ENCODE results near the gene LRP10.

Gene LRP10

DNA sequence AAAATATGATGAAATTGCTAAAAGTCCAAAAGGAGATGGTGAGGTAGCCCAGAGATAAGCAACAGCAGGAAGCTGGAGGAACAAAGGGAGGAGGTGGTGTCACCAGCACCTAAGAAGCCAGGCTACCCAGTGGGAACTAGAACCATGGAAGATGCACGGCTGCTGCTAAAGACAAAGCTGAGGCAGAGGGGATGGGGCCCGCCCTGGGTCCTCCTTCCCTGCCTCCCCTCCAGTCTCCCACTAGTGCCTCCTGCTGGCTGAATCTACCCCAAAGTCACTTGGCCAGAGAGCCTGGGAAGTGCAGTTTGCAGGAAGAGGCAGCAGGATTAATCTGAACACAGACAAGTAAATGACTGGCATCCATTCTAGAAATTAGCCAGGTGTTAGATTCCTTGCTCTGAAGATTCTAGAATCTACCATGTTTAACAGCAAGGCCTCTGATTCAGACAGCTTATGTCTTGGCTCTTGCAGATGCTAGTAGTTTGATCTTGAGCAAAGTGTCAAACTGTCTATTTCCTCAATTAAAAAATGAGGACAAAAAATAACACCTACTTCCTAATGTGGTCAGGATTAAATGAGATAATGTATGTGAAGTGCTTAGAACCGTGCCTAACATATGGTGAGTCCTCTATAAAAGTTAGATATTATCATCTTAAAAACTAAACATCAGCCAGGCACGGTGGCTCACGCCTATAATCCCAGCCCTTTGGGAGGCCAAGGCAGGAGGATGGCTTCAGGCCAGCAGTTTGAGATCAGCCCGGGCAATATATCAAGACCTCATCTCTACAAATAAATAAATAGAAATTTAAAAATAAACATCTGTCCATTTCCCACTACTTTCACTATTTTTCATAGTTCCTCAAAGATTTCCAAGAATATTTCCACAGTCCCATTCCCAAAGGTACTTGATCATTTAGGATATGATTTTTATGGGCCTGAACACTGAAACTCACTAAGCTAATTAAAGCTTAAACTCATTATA, 5.8 kb upstream of the LRP10 start:
- no peak for DNase-seq (ENCODE audit: low read depth)

- DNase-seq (ENCODE audit: low read depth) = no peak
These were observed 4.7 kb upstream of the LRP10 start for GRCh38 chr14:22866874-22867273.

- no peak for DNase-seq (ENCODE audit: low read depth)
These were observed 723 bp upstream of the LRP10 start for GRCh38 chr14:22870811-22871223.

DNA sequence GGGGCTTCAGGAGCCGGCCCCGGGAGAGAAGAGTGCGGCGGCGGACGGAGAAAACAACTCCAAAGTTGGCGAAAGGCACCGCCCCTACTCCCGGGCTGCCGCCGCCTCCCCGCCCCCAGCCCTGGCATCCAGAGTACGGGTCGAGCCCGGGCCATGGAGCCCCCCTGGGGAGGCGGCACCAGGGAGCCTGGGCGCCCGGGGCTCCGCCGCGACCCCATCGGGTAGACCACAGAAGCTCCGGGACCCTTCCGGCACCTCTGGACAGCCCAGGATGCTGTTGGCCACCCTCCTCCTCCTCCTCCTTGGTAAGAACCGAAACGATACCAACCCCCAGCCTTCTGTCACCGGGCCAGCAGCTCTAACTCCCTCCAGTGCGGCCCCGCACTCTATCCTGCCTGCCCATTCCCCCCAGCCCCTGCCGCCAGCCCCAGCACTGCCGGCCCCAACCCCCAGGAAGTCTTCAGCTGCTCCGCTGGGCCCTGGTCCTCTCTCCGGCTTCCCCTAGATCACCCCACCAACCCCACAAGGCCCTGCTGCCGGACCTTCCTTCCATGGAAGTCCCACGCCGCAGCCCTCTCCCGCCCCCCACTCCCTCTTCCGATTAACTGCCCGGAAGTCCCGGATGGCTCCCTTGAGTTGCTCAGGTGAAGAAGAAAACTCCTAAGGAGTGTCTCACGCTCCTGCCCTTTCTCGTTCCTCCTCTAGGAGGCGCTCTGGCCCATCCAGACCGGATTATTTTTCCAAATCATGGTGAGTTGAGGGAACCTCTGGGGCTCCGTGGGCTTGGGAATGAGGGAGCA, 693 bp downstream of the LRP10 start:
- no peak for DNase-seq (ENCODE audit: low read depth)

DNA sequence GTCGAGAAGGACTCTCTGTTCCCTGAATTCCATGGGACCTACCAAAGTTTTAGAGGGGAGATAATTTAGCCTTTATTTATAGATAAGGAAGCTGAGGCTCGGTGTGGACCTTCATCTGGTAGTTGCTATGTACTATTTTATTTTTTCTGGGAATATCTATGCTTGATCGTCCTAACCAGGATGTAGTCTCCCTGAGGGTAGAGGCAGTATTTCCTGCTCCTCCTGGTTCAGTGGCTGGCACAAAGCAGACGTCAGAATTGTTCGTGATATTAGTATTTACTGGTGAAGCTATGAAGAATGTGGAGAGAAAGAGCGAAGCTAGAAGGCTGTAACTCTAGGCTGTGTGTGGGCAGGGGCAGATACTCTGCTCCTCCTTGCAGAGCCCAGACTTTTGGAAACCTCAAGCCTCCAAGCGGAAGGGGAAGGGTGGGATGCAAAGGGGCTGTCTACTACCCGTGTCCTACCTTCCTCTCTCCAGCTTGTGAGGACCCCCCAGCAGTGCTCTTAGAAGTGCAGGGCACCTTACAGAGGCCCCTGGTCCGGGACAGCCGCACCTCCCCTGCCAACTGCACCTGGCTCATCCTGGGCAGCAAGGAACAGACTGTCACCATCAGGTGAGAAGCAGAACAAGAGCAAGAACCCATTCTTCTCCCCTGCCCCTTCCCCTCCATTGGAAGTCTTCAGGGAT, 1.4 kb downstream of the LRP10 start:
- no peak for DNase-seq (ENCODE audit: low read depth)

DNA sequence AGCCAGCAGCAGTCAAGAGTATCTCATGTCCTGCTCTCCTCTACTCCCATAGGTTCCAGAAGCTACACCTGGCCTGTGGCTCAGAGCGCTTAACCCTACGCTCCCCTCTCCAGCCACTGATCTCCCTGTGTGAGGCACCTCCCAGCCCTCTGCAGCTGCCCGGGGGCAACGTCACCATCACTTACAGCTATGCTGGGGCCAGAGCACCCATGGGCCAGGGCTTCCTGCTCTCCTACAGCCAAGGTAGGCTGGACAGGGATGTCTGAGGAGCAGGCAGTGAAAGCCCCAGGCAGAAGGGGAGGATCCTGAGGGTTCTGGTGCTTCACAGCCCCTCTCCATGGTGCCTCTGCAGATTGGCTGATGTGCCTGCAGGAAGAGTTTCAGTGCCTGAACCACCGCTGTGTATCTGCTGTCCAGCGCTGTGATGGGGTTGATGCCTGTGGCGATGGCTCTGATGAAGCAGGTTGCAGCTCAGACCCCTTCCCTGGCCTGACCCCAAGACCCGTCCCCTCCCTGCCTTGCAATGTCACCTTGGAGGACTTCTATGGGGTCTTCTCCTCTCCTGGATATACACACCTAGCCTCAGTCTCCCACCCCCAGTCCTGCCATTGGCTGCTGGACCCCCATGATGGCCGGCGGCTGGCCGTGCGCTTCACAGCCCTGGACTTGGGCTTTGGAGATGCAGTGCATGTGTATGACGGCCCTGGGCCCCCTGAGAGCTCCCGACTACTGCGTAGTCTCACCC, 3.6 kb downstream of the LRP10 start:
- DNase-seq (ENCODE audit: low read depth) = no peak

DNA sequence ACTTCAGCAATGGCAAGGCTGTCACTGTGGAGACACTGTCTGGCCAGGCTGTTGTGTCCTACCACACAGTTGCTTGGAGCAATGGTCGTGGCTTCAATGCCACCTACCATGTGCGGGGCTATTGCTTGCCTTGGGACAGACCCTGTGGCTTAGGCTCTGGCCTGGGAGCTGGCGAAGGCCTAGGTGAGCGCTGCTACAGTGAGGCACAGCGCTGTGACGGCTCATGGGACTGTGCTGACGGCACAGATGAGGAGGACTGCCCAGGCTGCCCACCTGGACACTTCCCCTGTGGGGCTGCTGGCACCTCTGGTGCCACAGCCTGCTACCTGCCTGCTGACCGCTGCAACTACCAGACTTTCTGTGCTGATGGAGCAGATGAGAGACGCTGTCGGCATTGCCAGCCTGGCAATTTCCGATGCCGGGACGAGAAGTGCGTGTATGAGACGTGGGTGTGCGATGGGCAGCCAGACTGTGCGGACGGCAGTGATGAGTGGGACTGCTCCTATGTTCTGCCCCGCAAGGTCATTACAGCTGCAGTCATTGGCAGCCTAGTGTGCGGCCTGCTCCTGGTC, 4.3 kb downstream of the LRP10 start:
- no peak for DNase-seq (ENCODE audit: low read depth)

GRCh38 chr14:22877000-22877501, 5.5 kb downstream of the LRP10 start:
- DNase-seq (ENCODE audit: low read depth) = no peak

DNA sequence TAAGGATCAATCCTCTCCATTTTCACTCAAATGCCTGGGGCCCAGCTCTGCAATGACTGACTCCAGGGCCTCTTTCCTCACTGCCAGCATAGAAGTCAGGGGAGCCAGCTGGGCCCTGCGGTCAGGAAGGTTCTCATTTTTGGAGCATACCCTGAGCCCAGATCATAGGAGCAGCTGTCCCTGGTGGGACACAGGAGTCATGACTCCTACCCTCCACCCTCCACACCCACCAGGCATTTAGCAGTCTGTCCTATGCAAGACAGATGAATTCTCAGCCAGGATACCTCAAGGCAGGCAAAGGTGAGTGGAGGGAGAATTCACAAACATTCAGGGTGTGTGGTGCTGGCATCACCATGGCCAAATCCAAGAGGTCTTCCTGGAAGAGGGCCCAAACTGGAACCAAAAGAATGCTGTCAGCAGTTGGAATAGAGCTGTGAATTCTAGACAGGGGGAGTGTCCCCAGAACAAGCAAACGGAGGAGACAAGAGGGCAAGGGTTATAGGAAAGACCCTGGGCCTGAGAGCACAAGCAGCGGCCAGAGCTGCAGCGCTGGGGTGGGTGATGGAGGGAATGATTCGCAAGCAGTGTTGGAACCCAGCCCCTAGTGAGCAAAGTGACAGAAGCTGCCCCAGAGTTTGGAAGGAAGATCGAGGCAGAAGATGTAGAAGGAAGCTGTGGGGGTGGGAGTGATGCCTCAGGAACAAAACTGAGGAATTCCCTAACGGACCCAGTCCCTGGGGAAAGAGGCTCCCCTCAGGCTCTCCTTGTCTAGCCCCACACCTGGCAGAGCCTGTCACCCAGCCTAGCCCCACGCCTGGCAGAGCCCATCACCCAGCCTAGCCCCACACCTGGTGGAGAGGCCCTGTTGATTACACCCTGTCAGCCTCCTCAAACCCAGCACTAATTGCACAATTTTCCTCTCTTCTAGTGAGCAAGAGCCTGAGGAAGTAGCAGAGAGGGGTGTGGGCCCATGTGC, 7.0 kb downstream of the LRP10 start:
- no peak for DNase-seq (ENCODE audit: low read depth)

GRCh38 chr14:22882064-22882463, 10.5 kb downstream of the LRP10 start:
- no peak for DNase-seq (ENCODE audit: low read depth)

DNA sequence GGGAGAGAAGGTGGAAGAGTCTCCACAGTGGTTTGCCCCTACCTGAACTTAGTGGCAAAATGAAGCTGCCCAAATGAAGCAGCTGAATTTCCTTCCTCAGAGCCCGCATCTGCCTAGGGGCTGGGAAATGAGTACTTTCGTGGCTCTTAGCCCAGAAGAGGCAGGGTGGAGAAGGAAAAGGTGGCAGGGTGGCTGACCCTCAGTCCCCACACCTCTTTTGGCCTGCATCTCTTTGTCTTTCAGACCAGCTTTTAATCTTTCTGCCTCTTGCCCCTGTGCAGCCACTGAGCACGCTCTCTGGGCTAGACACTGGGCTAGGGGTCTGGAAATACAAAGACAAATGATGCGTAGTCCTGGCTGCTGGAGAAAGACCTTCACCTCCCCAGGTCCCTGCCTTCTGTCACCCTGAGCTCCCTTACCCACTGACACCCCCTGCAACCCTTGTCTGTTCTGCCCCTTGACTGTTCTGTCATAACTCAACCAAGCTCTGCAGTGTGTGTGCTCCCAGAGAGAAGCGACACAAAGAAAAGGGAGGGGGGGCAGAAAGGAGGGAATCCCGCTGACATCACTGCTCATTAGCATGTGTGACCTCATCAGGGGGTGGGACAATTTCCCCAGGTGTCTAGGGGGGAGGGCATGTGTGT, 11.1 kb downstream of the LRP10 start:
- no peak for DNase-seq (ENCODE audit: low read depth)

DNA sequence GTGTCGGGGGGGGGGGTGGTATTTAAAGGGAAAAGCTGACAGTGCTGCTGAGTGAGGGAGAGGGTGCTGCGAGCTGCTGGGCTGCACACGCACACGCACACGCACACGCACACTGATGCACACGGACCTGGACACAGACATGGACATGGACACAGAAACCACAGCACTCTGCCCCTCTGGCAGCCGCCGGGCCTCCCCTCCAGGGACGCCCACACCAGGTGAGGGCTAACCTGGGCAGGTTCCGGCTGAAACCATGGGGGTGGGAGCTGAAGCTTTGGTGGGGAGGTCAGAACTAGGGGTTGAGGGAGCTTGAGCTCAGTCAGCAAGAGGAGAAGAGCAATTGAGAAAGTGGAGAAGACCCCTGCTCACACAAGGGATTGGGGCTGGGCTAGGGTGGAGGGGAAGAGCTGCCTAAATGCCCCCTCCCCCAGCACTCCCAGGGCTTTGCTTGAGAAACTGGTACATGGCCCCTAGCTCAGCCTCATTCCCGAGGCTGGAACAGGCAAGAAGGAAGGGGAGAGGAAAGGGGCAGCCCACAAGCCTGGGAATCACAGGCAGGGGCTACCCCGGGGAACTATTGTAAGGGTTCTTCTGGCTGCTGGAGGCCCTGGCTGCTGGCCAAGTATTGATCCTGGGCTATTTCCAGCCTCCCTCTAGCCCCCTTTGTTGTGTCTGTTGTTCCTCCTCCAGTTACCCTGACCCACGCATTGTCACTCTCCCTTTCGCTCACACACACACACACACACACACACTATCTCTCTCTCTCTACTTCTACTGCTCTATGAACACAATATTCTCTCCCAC, 11.8 kb downstream of the LRP10 start, which contains the start of gene REM2:
Gene REM2, plus strand, starts transcription at position 50 of the 804 bp plus-strand sequence. Its CDS starts 66 bp downstream, at position 116.
- DNase-seq (ENCODE audit: low read depth) = no peak

GRCh38 chr14:22884076-22884737, 12.7 kb downstream of the LRP10 start:
- DNase-seq (ENCODE audit: low read depth) = no peak

- DNase-seq (ENCODE audit: low read depth) = no peak
These were observed 13.4 kb downstream of the LRP10 start for GRCh38 chr14:22884738-22885523.

DNA sequence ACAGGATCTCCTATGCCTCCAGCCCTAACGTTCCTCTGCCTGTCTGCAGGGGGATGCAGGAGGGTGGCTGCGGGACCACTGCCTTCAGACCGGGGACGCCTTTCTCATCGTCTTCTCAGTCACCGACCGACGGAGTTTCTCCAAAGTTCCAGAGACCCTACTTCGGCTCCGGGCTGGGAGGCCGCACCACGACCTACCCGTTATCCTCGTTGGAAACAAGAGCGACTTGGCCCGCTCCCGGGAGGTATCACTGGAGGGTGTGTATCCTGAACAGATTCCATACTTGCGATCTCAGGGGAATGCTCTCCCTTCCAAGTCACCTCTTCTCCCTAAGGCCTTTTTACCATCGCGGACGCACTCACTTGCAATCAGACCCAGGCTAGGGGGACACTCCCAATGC, 14.4 kb downstream of the LRP10 start:
- no peak for DNase-seq (ENCODE audit: low read depth)

GRCh38 chr14:22886500-22887259, 15.1 kb downstream of the LRP10 start:
- no peak for DNase-seq (ENCODE audit: low read depth)
